ENCODE measurements around the gene GRK3.

DNA sequence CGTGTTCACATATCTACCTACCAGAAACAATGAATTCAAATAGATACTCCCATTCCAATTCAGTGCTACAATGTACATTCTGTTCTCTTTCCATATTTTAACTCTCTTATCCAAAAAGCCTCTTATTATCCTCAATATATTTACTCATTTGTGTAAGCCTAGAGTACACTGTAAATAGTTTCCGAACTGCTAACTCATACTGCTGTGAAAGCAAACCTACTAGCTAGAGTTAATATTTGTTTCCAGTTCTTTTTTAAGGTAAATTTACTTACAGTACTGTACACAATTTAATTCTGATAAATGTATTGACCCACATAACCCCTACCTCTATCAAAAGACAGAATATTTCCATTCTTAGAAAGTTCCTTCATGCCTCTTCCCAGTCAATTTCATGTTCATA, 71.8 kb downstream of the GRK3 start:
- TF ChIP-seq, protein P1, sequence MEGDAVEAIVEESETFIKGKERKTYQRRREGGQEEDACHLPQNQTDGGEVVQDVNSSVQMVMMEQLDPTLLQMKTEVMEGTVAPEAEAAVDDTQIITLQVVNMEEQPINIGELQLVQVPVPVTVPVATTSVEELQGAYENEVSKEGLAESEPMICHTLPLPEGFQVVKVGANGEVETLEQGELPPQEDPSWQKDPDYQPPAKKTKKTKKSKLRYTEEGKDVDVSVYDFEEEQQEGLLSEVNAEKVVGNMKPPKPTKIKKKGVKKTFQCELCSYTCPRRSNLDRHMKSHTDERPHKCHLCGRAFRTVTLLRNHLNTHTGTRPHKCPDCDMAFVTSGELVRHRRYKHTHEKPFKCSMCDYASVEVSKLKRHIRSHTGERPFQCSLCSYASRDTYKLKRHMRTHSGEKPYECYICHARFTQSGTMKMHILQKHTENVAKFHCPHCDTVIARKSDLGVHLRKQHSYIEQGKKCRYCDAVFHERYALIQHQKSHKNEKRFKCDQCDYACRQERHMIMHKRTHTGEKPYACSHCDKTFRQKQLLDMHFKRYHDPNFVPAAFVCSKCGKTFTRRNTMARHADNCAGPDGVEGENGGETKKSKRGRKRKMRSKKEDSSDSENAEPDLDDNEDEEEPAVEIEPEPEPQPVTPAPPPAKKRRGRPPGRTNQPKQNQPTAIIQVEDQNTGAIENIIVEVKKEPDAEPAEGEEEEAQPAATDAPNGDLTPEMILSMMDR (IDR thresholded peaks at IDR 0.05; ENCODE audit: low read length) = no peak
- no peak for TF ChIP-seq EZH2 (IDR thresholded peaks at IDR 0.05; ENCODE audit: borderline replicate concordance, low read length)
